GM08714 (cell line): Measurements from ENCODE around the gene PLXND1.

ENCODE experiments used
- H3K4me3 ChIP-seq: fragments of 200-500 bp; sonication (Bioruptor generic); 2 replicates; pipeline ENCODE4 v1.5.1; 2014; ENCODE audit warnings: mild to moderate bottlenecking, low read length, inconsistent platforms
- ZNF274 ChIP-seq: IDR thresholded peaks from 2 replicates; pipeline ENCODE4 v1.6.1; 2012; ENCODE audit warnings: mild to moderate bottlenecking, low read depth, low read length

PLXND1 gene

GRCh38 chr3:129577925-129578786, 28.3 kb downstream of the PLXND1 start:
- no peak overlapping the region for H3K4me3 ChIP-seq
- no peak for TF ChIP-seq ZNF274

- TF ChIP-seq ZNF274: no peak
- no peak overlapping the region for H3K4me3 ChIP-seq
Observed at GRCh38 chr3:129577366-129577765, 29.1 kb downstream of the PLXND1 start.

- no peak for TF ChIP-seq ZNF274
Observed at GRCh38 chr3:129576514-129577352, 29.7 kb downstream of the PLXND1 start.

GRCh38 chr3:129575997-129576384, 30.5 kb downstream of the PLXND1 start:
- H3K4me3 ChIP-seq: no peak overlapping the region
- TF ChIP-seq ZNF274: no peak

More at GRCh38 chr3:129576514-129577352, 29.7 kb downstream of the PLXND1 start:
- H3K4me3 ChIP-seq: no peak overlapping the region

- TF ChIP-seq ZNF274: no peak
- H3K4me3 ChIP-seq: no peak overlapping the region
Observed at GRCh38 chr3:129575233-129575996, 31.1 kb downstream of the PLXND1 start.

GRCh38 chr3:129574206-129574605, 32.3 kb downstream of the PLXND1 start:
- H3K4me3 ChIP-seq: no peak overlapping the region
- no peak for TF ChIP-seq ZNF274

- no peak for TF ChIP-seq ZNF274
Observed at GRCh38 chr3:129573493-129573892, 33.0 kb downstream of the PLXND1 start.

GRCh38 chr3:129572603-129573002, 33.9 kb downstream of the PLXND1 start:
- TF ChIP-seq ZNF274: no peak

More at GRCh38 chr3:129573493-129573892, 33.0 kb downstream of the PLXND1 start:
- H3K4me3 ChIP-seq: no peak overlapping the region

GRCh38 chr3:129571605-129572547, 34.6 kb downstream of the PLXND1 start:
- H3K4me3 ChIP-seq: no peak overlapping the region
- TF ChIP-seq ZNF274: no peak

More at GRCh38 chr3:129572603-129573002, 33.9 kb downstream of the PLXND1 start:
- no peak overlapping the region for H3K4me3 ChIP-seq

- H3K4me3 ChIP-seq: no peak overlapping the region
- TF ChIP-seq ZNF274: no peak
Observed at GRCh38 chr3:129569856-129570255, 36.6 kb downstream of the PLXND1 start.

- no peak for TF ChIP-seq ZNF274
- H3K4me3 ChIP-seq: no peak overlapping the region
Observed at GRCh38 chr3:129567939-129568338, 38.5 kb downstream of the PLXND1 start.

- no peak for TF ChIP-seq ZNF274
- H3K4me3 ChIP-seq: no peak overlapping the region
Observed at GRCh38 chr3:129567176-129567705, 39.2 kb downstream of the PLXND1 start.

- no peak overlapping the region for H3K4me3 ChIP-seq
- no peak for TF ChIP-seq ZNF274
Observed at GRCh38 chr3:129565902-129566301, 40.6 kb downstream of the PLXND1 start.
